ENCODE measurements around the gene UBFD1. TPM values are rescaled to one million over a fixed set of nuclear protein-coding genes. Genes with fewer than 3 reads are reported as not detected.

Gene UBFD1
- total and polyA plus RNA-seq, 2 of the 8 experiments (the other 6 are each of a cell fraction or from before 2014, with no cell fraction given): 66.3 to 106 TPM

DNA sequence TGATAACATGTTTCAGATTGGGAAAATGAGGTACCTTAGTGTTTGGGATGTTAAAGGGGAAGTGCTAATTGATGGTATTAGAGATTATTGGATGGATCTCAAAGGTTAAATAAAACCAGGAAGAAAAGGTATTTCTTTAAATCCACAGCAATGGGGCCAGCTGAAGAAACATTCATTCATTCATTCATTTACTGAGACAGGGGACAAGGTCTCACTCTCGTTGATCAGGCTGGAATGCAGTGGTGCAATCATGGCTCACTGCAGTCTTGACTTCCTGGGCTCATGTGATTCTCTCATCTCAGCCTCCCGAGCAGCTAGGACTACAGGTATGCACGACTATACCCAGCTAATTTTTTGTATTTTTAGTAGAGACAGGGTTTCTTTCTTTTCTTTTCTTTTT lies 20.1 kb upstream of the UBFD1 start:
- no peak overlapping the region for H3K9ac ChIP-seq (replicated peaks in 1 of 4; ENCODE audit: extremely low read depth in 1 of 4, low read depth in 3 of 4, low read length in 3 of 4)
- no peak overlapping the region for H3K23ac ChIP-seq (ENCODE audit: insufficient read length)
- no peak overlapping the region for H2BK120ac ChIP-seq (replicated peaks; ENCODE audit: low read depth, low read length)
- H2BK20ac ChIP-seq (ENCODE audit: low read length): no peak overlapping the region
- H2AK5ac ChIP-seq (ENCODE audit: low read depth, low read length): no peak overlapping the region
- CTCF ChIA-PET (ENCODE audit: partially characterized antibody): interaction anchor here (1.1 kb wide), 1 partner anchor 60 kb away, joined by 3 read pairs; the partner anchor contains the start of gene NDUFAB1
- peaks cover 11 to 56% (median 42%) of the 10 kb centered on the region in 4 experiments; a peak in 7 of 8 replicates for H3K36me3 ChIP-seq (ENCODE audit: control insufficient read depth in 2 of 4, insufficient read depth in 4 of 4, low read length in 3 of 4)
- H4K5ac ChIP-seq (ENCODE audit: insufficient read length, low read depth, low read length): no peak overlapping the region
- H4K91ac ChIP-seq (replicated peaks; ENCODE audit: insufficient read length, low read length): no peak overlapping the region
- no peak overlapping the region for H3K4me2 ChIP-seq (ENCODE audit: insufficient read depth in 1 of 2, low read depth in 2 of 2, low read length in 2 of 2)
- H3K79me2 ChIP-seq (ENCODE audit: control insufficient read depth in 1 of 2, insufficient read depth in 2 of 2, low read length in 2 of 2): no peaks in the 10 kb centered on the region
- no peaks in the 10 kb centered on the region for H3K23me2 ChIP-seq (ENCODE audit: low read depth, low read length)
- no peak overlapping the region for H3K4ac ChIP-seq (replicated peaks; ENCODE audit: insufficient read length, low read depth, low read length)
- H3K79me1 ChIP-seq (ENCODE audit: low read depth, low read length): no peaks in the 10 kb centered on the region
- FAIRE-seq: no peak
- no peak overlapping the region for H2AFZ ChIP-seq (ENCODE audit: low read length)
- peaks cover 0 to 6% of the 10 kb centered on the region in 2 experiments for H4K20me1 ChIP-seq (replicated peaks in 1 of 2; ENCODE audit: control insufficient read depth in 1 of 2, insufficient read depth in 2 of 2, low read length in 2 of 2)
- no peak overlapping the region for H3K27ac ChIP-seq (ENCODE audit: low read depth, low read length)
- no peaks in the 10 kb centered on the region for H3K9me3 ChIP-seq (ENCODE audit: insufficient read depth in 2 of 2, low read depth in 1 of 2, low read length in 1 of 2)
- 93% methylated on average over 3 of the region's 3 CpGs; no CpG with 5 or more reads in 1 of the 2 experiments for WGBS, 2 experiments (ENCODE audit: extremely low coverage in 1 of 2, insufficient coverage in 1 of 2, insufficient read length in 1 of 2, insufficient replicate concordance in 2 of 2, low coverage in 1 of 2, low lambda C conversion rate in 2 of 2, missing lambda C conversion rate in 1 of 2)
- no peaks in the 10 kb centered on the region for H3K27me3 ChIP-seq (replicated peaks in 1 of 4; ENCODE audit: control insufficient read depth in 3 of 4, extremely low read depth in 1 of 4, insufficient read depth in 3 of 4, low read length in 3 of 4)
- H4K8ac ChIP-seq (ENCODE audit: extremely low read depth, insufficient read depth, low read length): no peak overlapping the region
- no peak overlapping the region for H3K14ac ChIP-seq (ENCODE audit: insufficient read length)
- H2BK12ac ChIP-seq (ENCODE audit: low read depth, low read length): no peak overlapping the region
- no peak for DNase-seq (ENCODE audit: low read depth in 1 of 2, low spot score in 2 of 2)
- no peak overlapping the region for H2BK15ac ChIP-seq (ENCODE audit: low read length)
- H2BK5ac ChIP-seq (ENCODE audit: low read depth, low read length): no peak overlapping the region
- no peak overlapping the region for H3K18ac ChIP-seq (ENCODE audit: extremely low read depth, low read length)
- H3K56ac ChIP-seq (replicated peaks; ENCODE audit: insufficient read length, low read depth, low read length): no peak overlapping the region
- POLR2A ChIA-PET (ENCODE audit: partially characterized antibody): no interaction called here
- no peak overlapping the region for H3K4me3 ChIP-seq (ENCODE audit: extremely low read depth in 1 of 4, insufficient read depth in 2 of 4, low read depth in 3 of 4, low read length in 4 of 4)
- no peaks in the 10 kb centered on the region for H3K4me1 ChIP-seq (replicated peaks in 1 of 4; ENCODE audit: control insufficient read depth in 3 of 4, insufficient read depth in 4 of 4, low read length in 3 of 4)
- TF ChIP-seq CBX8 (IDR thresholded peaks at IDR 0.05; ENCODE audit: borderline replicate concordance, low read depth, low read length): no peak
- no peak for TF ChIP-seq CHD1 (IDR thresholded peaks at IDR 0.05; ENCODE audit: low read depth, low read length)
- no peak for TF ChIP-seq ASH2L (IDR thresholded peaks at IDR 0.05; ENCODE audit: low read length)
- no peak for TF ChIP-seq POU5F1 (IDR thresholded peaks at IDR 0.05; ENCODE audit: low read depth, low read length)
- no peak for TF ChIP-seq RAD21 (IDR thresholded peaks at IDR 0.05 in 1 of 2, conservative IDR thresholded peaks at IDR 0.05 in 1 of 2; ENCODE audit: low read depth in 2 of 2, low read length in 2 of 2)
- no peak for TF ChIP-seq ZNF274 (IDR thresholded peaks at IDR 0.05; ENCODE audit: borderline replicate concordance, extremely low read depth, low read length)
- no peak for TF ChIP-seq TBP (IDR thresholded peaks at IDR 0.05; ENCODE audit: low read depth, low read length)

All from H1 (cell line).